Measurements from ENCODE around the gene TNIP2.

GRCh38 chr4:2733844-2734574 lies 22.1 kb downstream of the TNIP2 start:
- no peak for TF ChIP-seq CTCF (IDR thresholded peaks at IDR 0.05)
- TF ChIP-seq POLR2A (IDR thresholded peaks at IDR 0.05): no peak
- TF ChIP-seq POLR2AphosphoS5 (IDR thresholded peaks at IDR 0.05): no peak
- no peak for TF ChIP-seq EP300 (IDR thresholded peaks at IDR 0.05)
